ENCODE measurements around the gene CES2.
A peak's percentile ranks its signal among the peaks of the same experiment; 100 is the strongest.

Gene CES2

GRCh38 chr16:66961065-66961744, 25.9 kb downstream of the CES2 start, which contains the start of gene CES3:
Gene CES3 (plus strand): TSS chr16:66961266. CDS start chr16:66961308, 42 bp downstream.
- peak within 1 kb of the TSS in 1 of 3 experiments; percentile 36 for H3K27ac Mint-ChIP-seq
- TF ChIP-seq CTCF (IDR thresholded peaks at IDR 0.05; ENCODE audit: unreplicated experiment in 3 of 3) = peak; percentile 79 to 84 (median 83)
- no peaks in the 10 kb centered on the region for H3K36me3 Mint-ChIP-seq (ENCODE audit: low read depth)
- H3K4me3 Mint-ChIP-seq = peak within 1 kb of the TSS; percentile 71 to 78 (median 74)
- peaks cover 16% of the 10 kb centered on the region for H3K27me3 Mint-ChIP-seq (ENCODE audit: low read depth)
- no peaks in the 10 kb centered on the region for H3K9me3 Mint-ChIP-seq
- peaks cover 5% of the 10 kb centered on the region for H3K4me1 Mint-ChIP-seq

GRCh38 chr16:66961914-66962313, 26.6 kb downstream of the CES2 start:
- Mint-ChIP-seq H3K9me3 (no peaks in the 10 kb centered on the region), H3K27ac (no peak overlapping the region), H3K4me1 (peaks cover 5% of the 10 kb centered on the region), H3K27me3 (ENCODE audit: low read depth) (peaks cover 16% of the 10 kb centered on the region), H3K36me3 (ENCODE audit: low read depth) (no peaks in the 10 kb centered on the region), H3K4me3 (peak overlapping the region in 2 of 3 experiments; percentile 27 to 78)
- TF ChIP-seq CTCF (IDR thresholded peaks at IDR 0.05; ENCODE audit: unreplicated experiment in 3 of 3) = no peak

GRCh38 chr16:66964049-66964448, 28.7 kb downstream of the CES2 start:
- Mint-ChIP-seq H3K27ac (no peak overlapping the region), H3K27me3 (ENCODE audit: low read depth) (peaks cover 12% of the 10 kb centered on the region), H3K36me3 (ENCODE audit: low read depth) (no peaks in the 10 kb centered on the region), H3K4me3 (no peak overlapping the region), H3K9me3 (no peaks in the 10 kb centered on the region), H3K4me1 (peaks cover 5% of the 10 kb centered on the region)
- TF ChIP-seq CTCF (IDR thresholded peaks at IDR 0.05; ENCODE audit: unreplicated experiment in 3 of 3) = no peak

- H3K27me3 Mint-ChIP-seq (ENCODE audit: low read depth) = peaks cover 4% of the 10 kb centered on the region
- H3K36me3 Mint-ChIP-seq (ENCODE audit: low read depth) = no peaks in the 10 kb centered on the region
- no peak for TF ChIP-seq CTCF (IDR thresholded peaks at IDR 0.05; ENCODE audit: unreplicated experiment in 3 of 3)
- H3K27ac Mint-ChIP-seq = no peak overlapping the region
- no peaks in the 10 kb centered on the region for H3K4me1 Mint-ChIP-seq
- H3K9me3 Mint-ChIP-seq = no peaks in the 10 kb centered on the region
- H3K4me3 Mint-ChIP-seq = no peak overlapping the region
Observed at GRCh38 chr16:66968847-66969246, 33.5 kb downstream of the CES2 start.

GRCh38 chr16:66970775-66971720, 35.7 kb downstream of the CES2 start:
- Mint-ChIP-seq H3K4me3 (no peak overlapping the region), H3K4me1 (peaks cover 5% of the 10 kb centered on the region), H3K36me3 (ENCODE audit: low read depth) (no peaks in the 10 kb centered on the region), H3K9me3 (no peaks in the 10 kb centered on the region), H3K27me3 (ENCODE audit: low read depth) (peaks cover 4% of the 10 kb centered on the region), H3K27ac (no peak overlapping the region)
- no peak for TF ChIP-seq CTCF (IDR thresholded peaks at IDR 0.05; ENCODE audit: unreplicated experiment in 3 of 3)

All from nephron (organoid).